ENCODE results near the gene FRAS1.
"Not testable (repeated sequence)": the region's sequence is repeated elsewhere in the genome, so short reads cannot be mapped to it uniquely, and the experiment has no call there.

Gene FRAS1

GRCh38 chr4:78190068-78190467 is 132.9 kb downstream of the FRAS1 start:
- Histone ChIP-seq H3K9me3 (ENCODE audit: control insufficient read depth in 2 of 2, low read length in 2 of 2) (no peaks in the 10 kb centered on the region), H3K36me3 (ENCODE audit: control insufficient read depth in 2 of 2, insufficient read depth in 2 of 2, low read length in 2 of 2) (no peaks in the 10 kb centered on the region), H3K9ac (ENCODE audit: low read length in 2 of 2) (no peak overlapping the region), H3K4me3 (ENCODE audit: low read length in 2 of 2) (no peak overlapping the region), H3K27ac (ENCODE audit: low read length) (no peak overlapping the region), H3K4me1 (ENCODE audit: control insufficient read depth, insufficient read depth, low read length) (no peaks in the 10 kb centered on the region), H3K27me3 (ENCODE audit: control insufficient read depth in 1 of 2, insufficient read depth in 2 of 2, low read length in 2 of 2) (no peaks in the 10 kb centered on the region)

- Histone ChIP-seq H3K27me3 (ENCODE audit: control insufficient read depth in 1 of 2, insufficient read depth in 2 of 2, low read length in 2 of 2) (no peaks in the 10 kb centered on the region), H3K9me3 (ENCODE audit: control insufficient read depth in 2 of 2, low read length in 2 of 2) (no peaks in the 10 kb centered on the region), H3K9ac (ENCODE audit: low read length in 2 of 2) (no peak overlapping the region), H3K36me3 (ENCODE audit: control insufficient read depth in 2 of 2, insufficient read depth in 2 of 2, low read length in 2 of 2) (no peaks in the 10 kb centered on the region), H3K4me3 (ENCODE audit: low read length in 2 of 2) (no peak overlapping the region), H3K27ac (ENCODE audit: low read length) (no peak overlapping the region), H3K4me1 (ENCODE audit: control insufficient read depth, insufficient read depth, low read length) (no peaks in the 10 kb centered on the region)
Measured at GRCh38 chr4:78190595-78190994, 133.5 kb downstream of the FRAS1 start.

GRCh38 chr4:78197947-78198346 is 140.8 kb downstream of the FRAS1 start:
- H3K4me3 ChIP-seq (ENCODE audit: low read length in 2 of 2) = no peak overlapping the region

GRCh38 chr4:78199984-78200383 is 142.9 kb downstream of the FRAS1 start:
- Histone ChIP-seq H3K27ac (ENCODE audit: low read length) (no peak overlapping the region), H3K4me1 (ENCODE audit: control insufficient read depth, insufficient read depth, low read length) (no peaks in the 10 kb centered on the region), H3K9ac (ENCODE audit: low read length in 2 of 2) (no peak overlapping the region), H3K4me3 (ENCODE audit: low read length in 2 of 2) (no peak overlapping the region), H3K36me3 (ENCODE audit: control insufficient read depth in 2 of 2, insufficient read depth in 2 of 2, low read length in 2 of 2) (no peaks in the 10 kb centered on the region), H3K27me3 (ENCODE audit: control insufficient read depth in 1 of 2, insufficient read depth in 2 of 2, low read length in 2 of 2) (no peaks in the 10 kb centered on the region), H3K9me3 (ENCODE audit: control insufficient read depth in 2 of 2, low read length in 2 of 2) (no peaks in the 10 kb centered on the region)

More at GRCh38 chr4:78197947-78198346, 140.8 kb downstream of the FRAS1 start:
- no peaks in the 10 kb centered on the region for H3K4me1 ChIP-seq (ENCODE audit: control insufficient read depth, insufficient read depth, low read length)
- no peaks in the 10 kb centered on the region for H3K9me3 ChIP-seq (ENCODE audit: control insufficient read depth in 2 of 2, low read length in 2 of 2)
- H3K27me3 ChIP-seq (ENCODE audit: control insufficient read depth in 1 of 2, insufficient read depth in 2 of 2, low read length in 2 of 2) = no peaks in the 10 kb centered on the region
- no peaks in the 10 kb centered on the region for H3K36me3 ChIP-seq (ENCODE audit: control insufficient read depth in 2 of 2, insufficient read depth in 2 of 2, low read length in 2 of 2)
- no peak overlapping the region for H3K27ac ChIP-seq (ENCODE audit: low read length)
- no peak overlapping the region for H3K9ac ChIP-seq (ENCODE audit: low read length in 2 of 2)

GRCh38 chr4:78200949-78201348 is 143.8 kb downstream of the FRAS1 start:
- Histone ChIP-seq H3K9ac (ENCODE audit: low read length in 2 of 2) (no peak overlapping the region), H3K4me1 (ENCODE audit: control insufficient read depth, insufficient read depth, low read length) (no peaks in the 10 kb centered on the region), H3K27ac (ENCODE audit: low read length) (no peak overlapping the region), H3K36me3 (ENCODE audit: control insufficient read depth in 2 of 2, insufficient read depth in 2 of 2, low read length in 2 of 2) (no peaks in the 10 kb centered on the region), H3K27me3 (ENCODE audit: control insufficient read depth in 1 of 2, insufficient read depth in 2 of 2, low read length in 2 of 2) (no peaks in the 10 kb centered on the region), H3K4me3 (ENCODE audit: low read length in 2 of 2) (no peak overlapping the region), H3K9me3 (ENCODE audit: control insufficient read depth in 2 of 2, low read length in 2 of 2) (no peaks in the 10 kb centered on the region)

GRCh38 chr4:78204176-78204575 is 147.1 kb downstream of the FRAS1 start:
- Histone ChIP-seq H3K9ac (ENCODE audit: low read length in 2 of 2) (no peak overlapping the region), H3K4me3 (ENCODE audit: low read length in 2 of 2) (no peak overlapping the region), H3K9me3 (ENCODE audit: control insufficient read depth in 2 of 2, low read length in 2 of 2) (no peaks in the 10 kb centered on the region), H3K36me3 (ENCODE audit: control insufficient read depth in 2 of 2, insufficient read depth in 2 of 2, low read length in 2 of 2) (no peaks in the 10 kb centered on the region), H3K27me3 (ENCODE audit: control insufficient read depth in 1 of 2, insufficient read depth in 2 of 2, low read length in 2 of 2) (no peaks in the 10 kb centered on the region), H3K27ac (ENCODE audit: low read length) (no peak overlapping the region), H3K4me1 (ENCODE audit: control insufficient read depth, insufficient read depth, low read length) (no peaks in the 10 kb centered on the region)

GRCh38 chr4:78205591-78205990 is 148.5 kb downstream of the FRAS1 start:
- Histone ChIP-seq H3K27me3 (ENCODE audit: control insufficient read depth in 1 of 2, insufficient read depth in 2 of 2, low read length in 2 of 2) (no peaks in the 10 kb centered on the region), H3K9me3 (ENCODE audit: control insufficient read depth in 2 of 2, low read length in 2 of 2) (no peaks in the 10 kb centered on the region), H3K4me3 (ENCODE audit: low read length in 2 of 2) (no peak overlapping the region), H3K27ac (ENCODE audit: low read length) (no peak overlapping the region), H3K36me3 (ENCODE audit: control insufficient read depth in 2 of 2, insufficient read depth in 2 of 2, low read length in 2 of 2) (no peaks in the 10 kb centered on the region), H3K9ac (ENCODE audit: low read length in 2 of 2) (no peak overlapping the region), H3K4me1 (ENCODE audit: control insufficient read depth, insufficient read depth, low read length) (no peaks in the 10 kb centered on the region)

- no peak overlapping the region for H3K9ac ChIP-seq (ENCODE audit: low read length in 2 of 2)
Measured at GRCh38 chr4:78207541-78207940, 150.4 kb downstream of the FRAS1 start.

GRCh38 chr4:78207951-78208350 is 150.8 kb downstream of the FRAS1 start:
- Histone ChIP-seq H3K36me3 (ENCODE audit: control insufficient read depth in 2 of 2, insufficient read depth in 2 of 2, low read length in 2 of 2) (no peaks in the 10 kb centered on the region), H3K9ac (ENCODE audit: low read length in 2 of 2) (no peak overlapping the region), H3K4me3 (ENCODE audit: low read length in 2 of 2) (no peak overlapping the region), H3K9me3 (ENCODE audit: control insufficient read depth in 2 of 2, low read length in 2 of 2) (no peaks in the 10 kb centered on the region), H3K27ac (ENCODE audit: low read length) (no peak overlapping the region), H3K27me3 (ENCODE audit: control insufficient read depth in 1 of 2, insufficient read depth in 2 of 2, low read length in 2 of 2) (no peaks in the 10 kb centered on the region), H3K4me1 (ENCODE audit: control insufficient read depth, insufficient read depth, low read length) (no peaks in the 10 kb centered on the region)

More at GRCh38 chr4:78207541-78207940, 150.4 kb downstream of the FRAS1 start:
- no peaks in the 10 kb centered on the region for H3K4me1 ChIP-seq (ENCODE audit: control insufficient read depth, insufficient read depth, low read length)
- no peaks in the 10 kb centered on the region for H3K27me3 ChIP-seq (ENCODE audit: control insufficient read depth in 1 of 2, insufficient read depth in 2 of 2, low read length in 2 of 2)
- H3K36me3 ChIP-seq (ENCODE audit: control insufficient read depth in 2 of 2, insufficient read depth in 2 of 2, low read length in 2 of 2) = no peaks in the 10 kb centered on the region
- H3K27ac ChIP-seq (ENCODE audit: low read length) = no peak overlapping the region
- H3K9me3 ChIP-seq (ENCODE audit: control insufficient read depth in 2 of 2, low read length in 2 of 2) = no peaks in the 10 kb centered on the region
- H3K4me3 ChIP-seq (ENCODE audit: low read length in 2 of 2) = no peak overlapping the region

- H3K9ac ChIP-seq (ENCODE audit: low read length in 2 of 2); H3K4me3 ChIP-seq (ENCODE audit: low read length in 2 of 2); H3K27me3 ChIP-seq (ENCODE audit: control insufficient read depth in 1 of 2, insufficient read depth in 2 of 2, low read length in 2 of 2); H3K36me3 ChIP-seq (ENCODE audit: control insufficient read depth in 2 of 2, insufficient read depth in 2 of 2, low read length in 2 of 2); H3K27ac ChIP-seq (ENCODE audit: low read length); H3K4me1 ChIP-seq (ENCODE audit: control insufficient read depth, insufficient read depth, low read length); H3K9me3 ChIP-seq (ENCODE audit: control insufficient read depth in 2 of 2, low read length in 2 of 2): not testable (repeated sequence)
Measured at GRCh38 chr4:78208896-78209295, 151.8 kb downstream of the FRAS1 start.

GRCh38 chr4:78210694-78211410 is 153.7 kb downstream of the FRAS1 start:
- H3K9me3 ChIP-seq (ENCODE audit: control insufficient read depth in 2 of 2, low read length in 2 of 2) = peaks cover 0 to 2% of the 10 kb centered on the region in 2 donors
- H3K27me3 ChIP-seq (ENCODE audit: control insufficient read depth in 1 of 2, insufficient read depth in 2 of 2, low read length in 2 of 2) = no peaks in the 10 kb centered on the region
- H3K4me1 ChIP-seq (ENCODE audit: control insufficient read depth, insufficient read depth, low read length) = no peaks in the 10 kb centered on the region
- H3K36me3 ChIP-seq (ENCODE audit: control insufficient read depth in 2 of 2, insufficient read depth in 2 of 2, low read length in 2 of 2) = no peaks in the 10 kb centered on the region
- no peak overlapping the region for H3K9ac ChIP-seq (ENCODE audit: low read length in 2 of 2)
- no peak overlapping the region for H3K27ac ChIP-seq (ENCODE audit: low read length)
- H3K4me3 ChIP-seq (ENCODE audit: low read length in 2 of 2) = no peak overlapping the region

Data from stomach smooth muscle (tissue), 2 donors.